HEK293 (cell line): Measurements from ENCODE around the gene HSPG2.

Experiments used
- BCL11A ChIP-seq: fragments of 450-650 bp; formaldehyde crosslinking; IDR thresholded peaks from 2 replicates; pipeline ENCODE4 v1.5.1; 2016; ENCODE audit warnings: low read depth, missing biosample characterization, missing genetic modification characterization
- BCL6B ChIP-seq: fragments of 450-650 bp; formaldehyde crosslinking; IDR thresholded peaks from 2 replicates; pipeline ENCODE4 v1.5.1; 2017; ENCODE audit warnings: missing biosample characterization, missing genetic modification characterization
- KLF7 ChIP-seq: fragments of 450-650 bp; formaldehyde crosslinking; IDR thresholded peaks from 2 replicates; pipeline ENCODE4 v1.5.1; 2016; ENCODE audit warnings: missing biosample characterization, missing genetic modification characterization, borderline replicate concordance
- KLF9 ChIP-seq: fragments of 450-650 bp; formaldehyde crosslinking; IDR thresholded peaks from 2 replicates; pipeline ENCODE4 v1.5.1; 2016; ENCODE audit warnings: missing biosample characterization, missing genetic modification characterization, low read depth
- MYNN ChIP-seq: fragments of 450-650 bp; formaldehyde crosslinking; IDR thresholded peaks from 2 replicates; pipeline ENCODE4 v1.5.1; 2016; ENCODE audit warnings: missing biosample characterization, missing genetic modification characterization, borderline replicate concordance
- PRDM1 ChIP-seq: fragments of 450-650 bp; formaldehyde crosslinking; IDR thresholded peaks from 2 replicates; pipeline ENCODE4; 2016; ENCODE audit warnings: missing biosample characterization, missing genetic modification characterization
- ZNF19 ChIP-seq: fragments of 450-650 bp; formaldehyde crosslinking; IDR thresholded peaks from 2 replicates; pipeline ENCODE4; 2016; ENCODE audit warnings: missing biosample characterization, missing genetic modification characterization, low read depth
- ZNF354C ChIP-seq: fragments of 450-650 bp; formaldehyde crosslinking; IDR thresholded peaks from 2 replicates; pipeline ENCODE4 v1.5.1; 2016; ENCODE audit warnings: missing biosample characterization, missing genetic modification characterization, low read depth, borderline replicate concordance
- ZNF362 ChIP-seq: fragments of 450-650 bp; formaldehyde crosslinking; IDR thresholded peaks from 2 replicates; pipeline ENCODE4 v1.5.1; 2016; ENCODE audit warnings: missing biosample characterization, missing genetic modification characterization
- ZNF521 ChIP-seq: fragments of 450-650 bp; formaldehyde crosslinking; IDR thresholded peaks from 2 replicates; pipeline ENCODE4 v1.5.1; 2017; ENCODE audit warnings: missing biosample characterization, mild to moderate bottlenecking, missing genetic modification characterization
- ZNF660 ChIP-seq: fragments of 450-650 bp; IDR thresholded peaks from 2 replicates; pipeline ENCODE4 v1.5.1; 2018; ENCODE audit warnings: missing biosample characterization, mild to moderate bottlenecking, missing genetic modification characterization
- TF ChIP-seq, protein P1 (sequence below): fragments of 450-650 bp; formaldehyde crosslinking; IDR thresholded peaks from 2 replicates; pipeline ENCODE4 v1.5.1; 2016; ENCODE audit warnings: missing biosample characterization, missing genetic modification characterization
- TF ChIP-seq, protein P2 (sequence below): fragments of 450-650 bp; formaldehyde crosslinking; IDR thresholded peaks from 2 replicates; pipeline ENCODE4 v1.5.1; 2016; ENCODE audit warnings: missing biosample characterization, missing genetic modification characterization
- TF ChIP-seq, protein P3 (sequence below): fragments of 450-650 bp; formaldehyde crosslinking; IDR thresholded peaks from 2 replicates; pipeline ENCODE4 v1.5.1; 2016; ENCODE audit warnings: missing biosample characterization, missing genetic modification characterization, low read depth

DNA sequence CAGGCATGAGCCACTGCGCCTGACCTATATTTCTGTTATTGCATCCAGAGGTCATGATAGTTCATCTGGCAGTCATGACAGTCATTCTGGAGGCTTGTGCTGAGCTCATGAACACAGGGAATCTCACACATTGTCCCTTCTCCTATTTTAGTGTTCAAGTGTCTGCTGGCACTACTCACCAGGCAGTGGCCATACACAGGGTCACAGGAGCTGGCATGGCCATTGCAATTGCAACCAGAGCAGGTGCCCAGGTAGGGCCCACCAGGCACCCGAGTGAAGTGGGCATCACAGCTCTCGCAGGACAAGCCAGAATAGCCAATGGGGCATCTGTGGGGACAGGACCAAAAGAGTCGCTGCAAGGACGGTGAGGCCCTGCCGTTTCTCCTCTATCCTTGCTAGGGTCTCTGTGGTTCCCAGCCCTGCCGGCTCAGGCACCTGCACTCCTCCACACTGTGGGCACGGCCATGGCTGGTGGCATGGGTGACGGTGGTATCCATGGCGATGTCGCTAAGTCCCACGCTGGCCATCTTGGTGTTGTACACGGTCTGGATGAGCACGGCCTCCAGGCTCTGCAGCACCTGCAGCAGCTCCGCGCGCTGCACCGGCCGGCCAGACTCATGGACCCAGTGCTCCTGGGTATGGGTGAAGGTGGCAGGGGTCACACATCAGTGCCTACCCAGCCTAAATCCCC lies 57.0 kb downstream of the HSPG2 start:
- TF ChIP-seq, protein P1, sequence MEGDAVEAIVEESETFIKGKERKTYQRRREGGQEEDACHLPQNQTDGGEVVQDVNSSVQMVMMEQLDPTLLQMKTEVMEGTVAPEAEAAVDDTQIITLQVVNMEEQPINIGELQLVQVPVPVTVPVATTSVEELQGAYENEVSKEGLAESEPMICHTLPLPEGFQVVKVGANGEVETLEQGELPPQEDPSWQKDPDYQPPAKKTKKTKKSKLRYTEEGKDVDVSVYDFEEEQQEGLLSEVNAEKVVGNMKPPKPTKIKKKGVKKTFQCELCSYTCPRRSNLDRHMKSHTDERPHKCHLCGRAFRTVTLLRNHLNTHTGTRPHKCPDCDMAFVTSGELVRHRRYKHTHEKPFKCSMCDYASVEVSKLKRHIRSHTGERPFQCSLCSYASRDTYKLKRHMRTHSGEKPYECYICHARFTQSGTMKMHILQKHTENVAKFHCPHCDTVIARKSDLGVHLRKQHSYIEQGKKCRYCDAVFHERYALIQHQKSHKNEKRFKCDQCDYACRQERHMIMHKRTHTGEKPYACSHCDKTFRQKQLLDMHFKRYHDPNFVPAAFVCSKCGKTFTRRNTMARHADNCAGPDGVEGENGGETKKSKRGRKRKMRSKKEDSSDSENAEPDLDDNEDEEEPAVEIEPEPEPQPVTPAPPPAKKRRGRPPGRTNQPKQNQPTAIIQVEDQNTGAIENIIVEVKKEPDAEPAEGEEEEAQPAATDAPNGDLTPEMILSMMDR (tag by site-specific recombination): no peak
- TF ChIP-seq KLF7 (tag by site-specific recombination) (no peak), BCL11A (tag by site-specific recombination) (no peak), ZNF354C (tag by site-specific recombination) (no peak), KLF9 (no peak), ZNF521 (tag by site-specific recombination) (no peak), BCL6B (no peak), ZNF362 (tag by site-specific recombination) (no peak), PRDM1 (tag by site-specific recombination) (no peak), ZNF660 (no peak), MYNN (tag by site-specific recombination) (no peak), ZNF19 (no peak)
- TF ChIP-seq, protein P2, sequence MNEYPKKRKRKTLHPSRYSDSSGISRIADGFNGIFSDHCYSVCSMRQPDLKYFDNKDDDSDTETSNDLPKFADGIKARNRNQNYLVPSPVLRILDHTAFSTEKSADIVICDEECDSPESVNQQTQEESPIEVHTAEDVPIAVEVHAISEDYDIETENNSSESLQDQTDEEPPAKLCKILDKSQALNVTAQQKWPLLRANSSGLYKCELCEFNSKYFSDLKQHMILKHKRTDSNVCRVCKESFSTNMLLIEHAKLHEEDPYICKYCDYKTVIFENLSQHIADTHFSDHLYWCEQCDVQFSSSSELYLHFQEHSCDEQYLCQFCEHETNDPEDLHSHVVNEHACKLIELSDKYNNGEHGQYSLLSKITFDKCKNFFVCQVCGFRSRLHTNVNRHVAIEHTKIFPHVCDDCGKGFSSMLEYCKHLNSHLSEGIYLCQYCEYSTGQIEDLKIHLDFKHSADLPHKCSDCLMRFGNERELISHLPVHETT: no peak
- TF ChIP-seq, protein P3, sequence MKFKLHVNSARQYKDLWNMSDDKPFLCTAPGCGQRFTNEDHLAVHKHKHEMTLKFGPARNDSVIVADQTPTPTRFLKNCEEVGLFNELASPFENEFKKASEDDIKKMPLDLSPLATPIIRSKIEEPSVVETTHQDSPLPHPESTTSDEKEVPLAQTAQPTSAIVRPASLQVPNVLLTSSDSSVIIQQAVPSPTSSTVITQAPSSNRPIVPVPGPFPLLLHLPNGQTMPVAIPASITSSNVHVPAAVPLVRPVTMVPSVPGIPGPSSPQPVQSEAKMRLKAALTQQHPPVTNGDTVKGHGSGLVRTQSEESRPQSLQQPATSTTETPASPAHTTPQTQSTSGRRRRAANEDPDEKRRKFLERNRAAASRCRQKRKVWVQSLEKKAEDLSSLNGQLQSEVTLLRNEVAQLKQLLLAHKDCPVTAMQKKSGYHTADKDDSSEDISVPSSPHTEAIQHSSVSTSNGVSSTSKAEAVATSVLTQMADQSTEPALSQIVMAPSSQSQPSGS (tag by site-specific recombination): no peak
